A673 (cell line): ENCODE measurements around the gene GCNT3. TPM values are rescaled to one million over a fixed set of nuclear protein-coding genes. Genes with fewer than 3 reads are reported as not detected.

Source experiments
- BruUV-seq: library from RNA; stranded (reverse); fragments of 400-500 nt; replicated peaks from 2 replicates; lab custom pipeline; 2021; lab: Mats Ljungman, UMichigan
- CTCF ChIA-PET: fragments of 300-600 bp; sonication (Branson Sonifier 250); formaldehyde crosslinking; loops from one replicate; lab custom pipeline; 2022; ENCODE audit warnings: antibody characterized with exemption; lab: Charles Lee
- POLR2A ChIA-PET: fragments of 300-600 bp; sonication (Branson Sonifier 250); formaldehyde crosslinking; loops from one replicate; lab custom pipeline; 2022; ENCODE audit warnings: antibody characterized with exemption; ENCODE audit not compliant: low non-redundant PET; lab: Charles Lee
- DNase-seq: peaks from one replicate; pipeline ENCODE4 v3.0.0-alpha.2; 2015; ENCODE audit warnings: low spot score
- H3K27ac ChIP-seq: fragments of 200-600 bp; sonication (generic); 2 replicates; pipeline ENCODE4 v1.5.1; 2016; ENCODE audit warnings: mixed run types, low read depth, mild to moderate bottlenecking, mixed read lengths, antibody characterized with exemption, low read length; ENCODE audit not compliant: poor library complexity, severe bottlenecking
- H3K27me3 ChIP-seq: fragments of 200-600 bp; sonication (generic); replicated peaks from 2 replicates; pipeline ENCODE4 v1.6.1; 2017; ENCODE audit warnings: mixed run types, low read depth, mild to moderate bottlenecking, mixed read lengths, antibody characterized with exemption, low read length; ENCODE audit not compliant: insufficient read depth, poor library complexity
- H3K36me3 ChIP-seq: fragments of 200-600 bp; sonication (generic); 2 replicates; pipeline ENCODE4 v1.6.1; 2016; ENCODE audit warnings: mixed run types, mild to moderate bottlenecking, mixed read lengths, antibody characterized with exemption, low read length; ENCODE audit not compliant: insufficient read depth, poor library complexity, severe bottlenecking
- H3K4me1 ChIP-seq: fragments of 200-600 bp; sonication (generic); 2 replicates; pipeline ENCODE4 v1.6.1; 2017; ENCODE audit warnings: mixed run types, mild to moderate bottlenecking, mixed read lengths, antibody characterized with exemption, low read length; ENCODE audit not compliant: insufficient read depth, poor library complexity, severe bottlenecking
- H3K4me3 ChIP-seq: fragments of 200-600 bp; sonication (generic); 2 replicates; pipeline ENCODE4 v1.5.1; 2016; ENCODE audit warnings: low read depth, mixed run types, mild to moderate bottlenecking, mixed read lengths, low read length; ENCODE audit not compliant: poor library complexity, severe bottlenecking
- H3K9me3 ChIP-seq: fragments of 200-600 bp; sonication (generic); 2 replicates; pipeline ENCODE4 v1.6.1; 2016; ENCODE audit warnings: mixed run types, low read depth, mild to moderate bottlenecking, mixed read lengths, antibody characterized with exemption, low read length; ENCODE audit not compliant: poor library complexity, severe bottlenecking
- EZH2 ChIP-seq: fragments of 200-600 bp; sonication (generic); IDR thresholded peaks from 2 replicates; pipeline ENCODE4 v1.6.1; 2017; ENCODE audit warnings: borderline replicate concordance, low read depth, mild to moderate bottlenecking, mixed read lengths, antibody characterized with exemption, low read length; ENCODE audit not compliant: poor library complexity, severe bottlenecking
- intact Hi-C: fragments of 100-400 bp; cut with micrococcal nuclease; formaldehyde crosslinking; loops from one replicate; pipeline ENCODE4 v1.10.0; 2022; ENCODE audit not compliant: unreplicated experiment
- total RNA-seq: library from RNA; stranded (reverse); gene quantifications from 2 replicates; pipeline ENCODE4 v1.2.3, GENCODE V29; 2021
- TF ChIP-seq, protein P1 (sequence below): fragments of 300-800, 200-600 bp; sonication (generic); conservative IDR thresholded peaks from 2 replicates; pipeline ENCODE4 v1.5.1; 2017; ENCODE audit warnings: low read depth, mild to moderate bottlenecking, antibody characterized with exemption, low read length, moderate library complexity, mixed read lengths

GCNT3 gene
- total RNA-seq, 1 experiment from 2014 or later: not detected

DNA sequence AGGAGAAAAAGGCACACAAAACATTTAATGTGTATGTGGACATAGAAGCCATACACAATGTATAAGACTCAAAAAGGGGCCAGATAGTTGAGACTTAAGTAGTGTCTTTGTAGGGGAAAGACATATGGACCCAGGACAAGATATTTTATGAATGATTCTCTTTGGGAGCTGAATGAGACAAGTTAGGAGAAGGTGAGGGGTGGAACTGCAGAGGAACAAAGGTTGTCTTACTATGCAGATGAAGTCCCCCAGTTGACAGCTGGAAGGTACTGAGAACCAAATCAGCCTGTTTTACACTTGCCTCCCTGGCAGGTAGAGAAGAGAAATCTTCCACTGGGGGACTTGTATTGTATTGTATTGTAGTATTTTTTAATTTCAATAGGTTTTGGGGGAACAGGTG is 14.9 kb upstream of the GCNT3 start:
- CTCF ChIA-PET: no interaction called here
- H3K4me1 ChIP-seq: no peaks in the 10 kb centered on the region
- no TSS peak for BruUV-seq
- no peaks in the 10 kb centered on the region for H3K36me3 ChIP-seq
- intact Hi-C loops: no loop called here
- H3K27ac ChIP-seq: no peak overlapping the region
- no peak for TF ChIP-seq EZH2
- TF ChIP-seq, protein P1, sequence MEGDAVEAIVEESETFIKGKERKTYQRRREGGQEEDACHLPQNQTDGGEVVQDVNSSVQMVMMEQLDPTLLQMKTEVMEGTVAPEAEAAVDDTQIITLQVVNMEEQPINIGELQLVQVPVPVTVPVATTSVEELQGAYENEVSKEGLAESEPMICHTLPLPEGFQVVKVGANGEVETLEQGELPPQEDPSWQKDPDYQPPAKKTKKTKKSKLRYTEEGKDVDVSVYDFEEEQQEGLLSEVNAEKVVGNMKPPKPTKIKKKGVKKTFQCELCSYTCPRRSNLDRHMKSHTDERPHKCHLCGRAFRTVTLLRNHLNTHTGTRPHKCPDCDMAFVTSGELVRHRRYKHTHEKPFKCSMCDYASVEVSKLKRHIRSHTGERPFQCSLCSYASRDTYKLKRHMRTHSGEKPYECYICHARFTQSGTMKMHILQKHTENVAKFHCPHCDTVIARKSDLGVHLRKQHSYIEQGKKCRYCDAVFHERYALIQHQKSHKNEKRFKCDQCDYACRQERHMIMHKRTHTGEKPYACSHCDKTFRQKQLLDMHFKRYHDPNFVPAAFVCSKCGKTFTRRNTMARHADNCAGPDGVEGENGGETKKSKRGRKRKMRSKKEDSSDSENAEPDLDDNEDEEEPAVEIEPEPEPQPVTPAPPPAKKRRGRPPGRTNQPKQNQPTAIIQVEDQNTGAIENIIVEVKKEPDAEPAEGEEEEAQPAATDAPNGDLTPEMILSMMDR: no peak
- H3K9me3 ChIP-seq: peaks cover 6% of the 10 kb centered on the region
- no peak for DNase-seq
- POLR2A ChIA-PET: no interaction called here
- H3K27me3 ChIP-seq: no peaks in the 10 kb centered on the region
- no peak overlapping the region for H3K4me3 ChIP-seq

DNA sequence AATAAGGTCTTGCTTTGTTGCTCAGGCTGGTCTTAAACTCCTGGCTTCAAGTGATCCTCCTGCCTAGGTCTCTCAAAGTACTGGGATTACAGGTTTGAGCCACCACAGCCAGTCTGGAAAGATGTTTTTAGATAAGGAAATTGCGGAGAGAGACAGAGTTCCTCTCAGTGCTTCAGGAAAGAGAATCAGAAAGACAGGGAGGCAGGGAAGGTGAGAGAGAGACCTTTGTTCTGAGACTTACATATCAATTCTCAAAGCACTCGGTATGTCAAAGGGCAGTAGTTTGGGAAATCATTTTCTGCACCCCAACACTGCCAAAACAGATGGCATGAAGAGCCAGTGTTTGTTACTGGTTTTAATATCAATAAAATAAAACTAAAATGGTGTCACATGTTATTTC is 13.1 kb upstream of the GCNT3 start:
- no peak overlapping the region for H3K27ac ChIP-seq
- intact Hi-C loops: no loop called here
- H3K4me1 ChIP-seq: no peaks in the 10 kb centered on the region
- BruUV-seq: no TSS peak
- DNase-seq: no peak
- no peak overlapping the region for H3K4me3 ChIP-seq
- no peak for TF ChIP-seq EZH2
- TF ChIP-seq, protein P1: no peak
- CTCF ChIA-PET: interaction anchor here (0.7 kb wide), 1 partner anchor 93 kb away, joined by 4 read pairs; no protein-coding TSS in a partner anchor
- no peaks in the 10 kb centered on the region for H3K27me3 ChIP-seq
- H3K9me3 ChIP-seq: peaks cover 6% of the 10 kb centered on the region
- POLR2A ChIA-PET: no interaction called here
- no peaks in the 10 kb centered on the region for H3K36me3 ChIP-seq

DNA sequence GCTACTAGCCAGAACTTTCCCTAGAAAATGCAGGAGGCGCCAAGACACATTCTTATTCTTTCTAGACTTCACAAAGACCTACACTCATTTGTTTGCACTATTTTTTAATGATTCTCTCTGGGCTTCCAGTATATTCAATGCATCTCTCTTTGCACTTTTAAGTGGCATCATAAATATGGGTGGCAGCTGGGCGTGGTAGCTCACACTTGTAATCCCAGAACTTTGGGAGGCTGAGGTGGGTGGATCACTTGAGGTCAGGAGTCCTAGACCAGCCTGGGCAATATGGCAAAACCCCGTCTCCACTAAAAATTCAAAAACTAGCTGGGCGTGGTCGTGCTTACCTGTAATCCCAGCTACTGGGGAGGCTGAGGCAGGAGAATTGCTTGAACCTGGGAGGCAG is 5.6 kb upstream of the GCNT3 start:
- TF ChIP-seq, protein P1: no peak
- no peak for TF ChIP-seq EZH2
- Histone ChIP-seq H3K27me3 (no peaks in the 10 kb centered on the region), H3K4me3 (no peak overlapping the region), H3K27ac (no peak overlapping the region), H3K4me1 (no peaks in the 10 kb centered on the region), H3K36me3 (no peaks in the 10 kb centered on the region), H3K9me3 (peaks cover 5% of the 10 kb centered on the region)
- no TSS peak for BruUV-seq
- ChIA-PET POLR2A (no interaction called here), CTCF (no interaction called here)
- no peak for DNase-seq
- intact Hi-C loops: no loop called here
